Retinal pigment epithelial cell (primary cell): Measurements from ENCODE around the gene FBXW5.

Experiments used
- DNase-seq: peaks from one replicate; pipeline ENCODE4 v3.0.0-alpha.2; 2010; ENCODE audit warnings: low read depth
- H3K4me3 ChIP-seq: 2 replicates; pipeline ENCODE4 v1.5.1; 2011; ENCODE audit warnings: mild to moderate bottlenecking, low read length, control low read depth, moderate library complexity
- TF ChIP-seq, protein P1 (sequence below): conservative IDR thresholded peaks from 2 replicates; pipeline ENCODE4 v1.5.1; 2011; ENCODE audit warnings: low read depth, low read length, control low read depth, inconsistent platforms

FBXW5 gene, protein sequence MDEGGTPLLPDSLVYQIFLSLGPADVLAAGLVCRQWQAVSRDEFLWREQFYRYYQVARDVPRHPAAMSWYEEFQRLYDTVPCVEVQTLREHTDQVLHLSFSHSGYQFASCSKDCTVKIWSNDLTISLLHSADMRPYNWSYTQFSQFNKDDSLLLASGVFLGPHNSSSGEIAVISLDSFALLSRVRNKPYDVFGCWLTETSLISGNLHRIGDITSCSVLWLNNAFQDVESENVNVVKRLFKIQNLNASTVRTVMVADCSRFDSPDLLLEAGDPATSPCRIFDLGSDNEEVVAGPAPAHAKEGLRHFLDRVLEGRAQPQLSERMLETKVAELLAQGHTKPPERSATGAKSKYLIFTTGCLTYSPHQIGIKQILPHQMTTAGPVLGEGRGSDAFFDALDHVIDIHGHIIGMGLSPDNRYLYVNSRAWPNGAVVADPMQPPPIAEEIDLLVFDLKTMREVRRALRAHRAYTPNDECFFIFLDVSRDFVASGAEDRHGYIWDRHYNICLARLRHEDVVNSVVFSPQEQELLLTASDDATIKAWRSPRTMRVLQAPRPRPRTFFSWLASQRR

GRCh38 chr9:136944519-136945332 is at the start of gene FBXW5, which contains the start of gene C8G:
FBXW5 (minus strand) TSS chr9:136944738; CDS start chr9:136944083, 655 bp downstream.
C8G (plus strand) TSS chr9:136945243; CDS start chr9:136945321, 78 bp downstream.
- TF ChIP-seq, protein P1, sequence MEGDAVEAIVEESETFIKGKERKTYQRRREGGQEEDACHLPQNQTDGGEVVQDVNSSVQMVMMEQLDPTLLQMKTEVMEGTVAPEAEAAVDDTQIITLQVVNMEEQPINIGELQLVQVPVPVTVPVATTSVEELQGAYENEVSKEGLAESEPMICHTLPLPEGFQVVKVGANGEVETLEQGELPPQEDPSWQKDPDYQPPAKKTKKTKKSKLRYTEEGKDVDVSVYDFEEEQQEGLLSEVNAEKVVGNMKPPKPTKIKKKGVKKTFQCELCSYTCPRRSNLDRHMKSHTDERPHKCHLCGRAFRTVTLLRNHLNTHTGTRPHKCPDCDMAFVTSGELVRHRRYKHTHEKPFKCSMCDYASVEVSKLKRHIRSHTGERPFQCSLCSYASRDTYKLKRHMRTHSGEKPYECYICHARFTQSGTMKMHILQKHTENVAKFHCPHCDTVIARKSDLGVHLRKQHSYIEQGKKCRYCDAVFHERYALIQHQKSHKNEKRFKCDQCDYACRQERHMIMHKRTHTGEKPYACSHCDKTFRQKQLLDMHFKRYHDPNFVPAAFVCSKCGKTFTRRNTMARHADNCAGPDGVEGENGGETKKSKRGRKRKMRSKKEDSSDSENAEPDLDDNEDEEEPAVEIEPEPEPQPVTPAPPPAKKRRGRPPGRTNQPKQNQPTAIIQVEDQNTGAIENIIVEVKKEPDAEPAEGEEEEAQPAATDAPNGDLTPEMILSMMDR, result peak; percentile 87
- peak; percentile 49 for DNase-seq
- H3K4me3 ChIP-seq, result peak within 1 kb of the TSS; percentile 68

DNA sequence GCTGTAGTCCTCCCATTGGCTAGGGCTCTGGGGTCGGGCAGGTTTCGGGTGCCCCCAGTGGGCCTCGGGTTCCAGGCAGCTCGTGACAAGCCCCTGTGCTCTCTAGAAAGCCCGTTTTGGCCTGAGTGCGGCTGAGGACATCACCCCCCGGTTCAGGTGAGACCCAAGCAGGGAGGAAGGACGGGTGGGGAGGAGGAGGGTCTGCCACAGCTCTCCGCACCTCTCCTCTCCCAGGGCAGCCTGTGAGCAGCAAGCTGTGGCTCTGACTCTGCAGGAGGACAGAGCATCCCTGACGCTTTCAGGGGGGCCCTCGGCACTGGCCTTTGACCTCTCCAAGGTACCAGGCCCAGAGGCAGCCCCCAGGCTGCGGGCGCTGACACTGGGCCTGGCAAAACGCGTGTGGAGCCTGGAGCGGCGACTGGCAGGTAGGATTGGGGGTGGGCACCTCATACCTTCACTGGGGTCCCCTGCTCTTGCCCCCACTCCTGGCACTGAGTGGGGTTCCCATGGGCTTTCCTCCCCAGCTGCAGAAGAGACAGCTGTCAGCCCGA is 48.4 kb upstream of the FBXW5 start:
- DNase-seq, result no peak
- H3K4me3 ChIP-seq, result peak overlapping the region; percentile 60
- TF ChIP-seq, protein P1, result no peak

DNA sequence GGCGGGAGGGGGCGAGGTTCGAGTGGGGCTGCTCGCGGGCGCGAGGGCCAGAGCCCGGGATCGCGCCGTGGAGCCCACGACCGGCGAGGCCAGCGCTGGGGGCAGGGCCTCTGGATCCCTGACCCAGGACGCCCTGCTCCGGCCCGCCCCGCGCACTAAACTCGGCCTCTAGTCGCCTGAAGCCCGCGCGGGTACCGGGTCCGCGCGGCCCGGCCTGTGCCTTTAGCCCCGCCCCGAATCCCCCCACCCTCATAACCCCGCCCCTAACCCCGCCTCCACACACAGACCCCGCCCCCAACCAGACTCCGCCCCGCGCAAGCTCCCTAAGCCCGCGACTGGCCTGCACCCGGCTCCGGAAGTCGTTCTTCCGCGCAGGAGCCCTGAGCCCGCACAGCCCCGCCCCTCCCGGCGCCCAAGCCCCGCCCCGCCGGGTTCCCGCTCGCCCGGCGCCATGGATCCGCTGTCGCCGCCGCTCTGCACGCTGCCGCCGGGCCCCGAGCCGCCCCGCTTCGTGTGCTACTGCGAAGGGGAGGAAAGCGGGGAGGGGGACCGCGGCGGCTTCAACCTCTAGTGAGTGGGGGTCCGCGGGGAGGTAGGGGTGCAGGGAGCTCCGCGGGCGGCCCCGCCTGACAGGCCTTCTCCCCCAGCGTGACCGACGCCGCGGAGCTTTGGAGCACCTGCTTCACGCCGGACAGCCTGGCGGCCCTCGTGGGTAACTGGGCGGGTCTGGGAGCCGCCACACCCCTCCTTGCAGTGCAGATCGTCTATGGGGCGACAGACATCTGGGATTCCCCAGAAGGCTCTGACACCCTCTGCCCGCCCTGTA is 47.7 kb upstream of the FBXW5 start, which contains the start of gene PAXX:
Gene PAXX (plus strand): TSS at position 430 of the 826 bp plus-strand sequence. CDS start 22 bp downstream, at position 452.
- peak within 1 kb of the TSS; percentile 60 for H3K4me3 ChIP-seq
- DNase-seq, result peak; percentile 59
- TF ChIP-seq, protein P1, result no peak

GRCh38 chr9:136990242-136990911 is 45.8 kb upstream of the FBXW5 start:
- TF ChIP-seq, protein P1, result no peak
- DNase-seq, result no peak
- H3K4me3 ChIP-seq, result no peak overlapping the region

DNA sequence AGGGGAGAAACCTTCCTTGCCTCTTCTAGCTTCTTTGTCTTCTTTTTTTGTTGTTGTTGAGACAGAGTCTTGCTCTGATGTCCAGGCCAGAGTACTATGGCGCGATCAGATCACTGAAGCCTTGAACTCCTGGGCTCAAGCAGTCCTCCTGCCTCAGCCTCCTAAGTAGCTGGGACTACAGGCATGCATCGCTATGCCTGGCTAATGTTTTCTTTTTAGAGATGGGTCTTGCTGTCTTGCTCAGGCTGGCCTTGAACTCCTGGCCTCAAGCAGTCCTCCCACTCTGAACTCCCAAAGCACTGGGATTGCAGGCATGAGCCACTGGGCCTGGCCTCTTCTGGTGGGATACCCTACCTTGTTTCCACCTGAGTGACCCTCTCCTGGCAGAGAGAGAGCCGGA is 44.3 kb upstream of the FBXW5 start:
- TF ChIP-seq, protein P1, result no peak
- no peak for DNase-seq
- no peak overlapping the region for H3K4me3 ChIP-seq
